Endothelial cell of umbilical vein (primary cell): ENCODE results near the gene YAP1. TPM values are rescaled to one million over a fixed set of nuclear protein-coding genes. Genes with fewer than 3 reads are reported as not detected.

ENCODE experiments used
- BruUV-seq: library from RNA; stranded (reverse); fragments of 400-500 nt; replicated peaks from 2 replicates; lab custom pipeline; 2021; lab: Mats Ljungman, UMichigan
- CTCF ChIA-PET: fragments of 300-600, 350-600 bp; sonication (Branson Sonifier 250); formaldehyde crosslinking; loops from one replicate; lab custom pipeline; 2021; ENCODE audit warnings: antibody characterized with exemption, inconsistent platforms; lab: Charles Lee
- POLR2A ChIA-PET: fragments of 300-600, 350-600 bp; sonication (Branson Sonifier 250); formaldehyde crosslinking; loops from one replicate; lab custom pipeline; 2021; ENCODE audit warnings: antibody characterized with exemption, inconsistent platforms; lab: Charles Lee
- DNase-seq: peaks from one replicate; pipeline ENCODE4 v3.0.0-alpha.2; 2011; ENCODE audit warnings: low read depth, low spot score
- FAIRE-seq: peaks from 2 replicates; lab custom pipeline; 2011; peaks lifted over from hg19 to GRCh38; lab: Jason Lieb, UNC
- H2AFZ ChIP-seq: 2 replicates; pipeline ENCODE4 v1.6.0; 2012; ENCODE audit warnings: low read depth, low read length, control low read depth, inconsistent platforms
- H3K27ac ChIP-seq: 2 replicates; pipeline ENCODE4 v1.5.1; 2011; ENCODE audit warnings: low read depth, mild to moderate bottlenecking, control low read depth, low read length, moderate library complexity; ENCODE audit not compliant: insufficient read depth
- H3K27me3 ChIP-seq, 2 experiments: 2 replicates each; pipeline versions ENCODE4 v1.6.0 to v1.6.1; 2011; ENCODE audit warnings: low read length in 2 of 2, mixed read lengths in 1 of 2; ENCODE audit not compliant: control insufficient read depth in 2 of 2, insufficient read depth in 2 of 2
- H3K36me3 ChIP-seq, 2 experiments: 2 replicates in 1 of 2; 3 replicates in 1 of 2; pipeline ENCODE4 v1.5.1; 2011; ENCODE audit warnings: low read length in 2 of 2, mild to moderate bottlenecking in 1 of 2, moderate library complexity in 1 of 2; ENCODE audit not compliant: control insufficient read depth in 2 of 2, insufficient read depth in 2 of 2; ENCODE audit errors: extremely low read depth in 1 of 2
- H3K4me1 ChIP-seq: 3 replicates; pipeline ENCODE4 v1.5.1; 2011; ENCODE audit warnings: mild to moderate bottlenecking, low read length; ENCODE audit not compliant: control insufficient read depth, insufficient read depth; ENCODE audit errors: extremely low read depth
- H3K4me2 ChIP-seq: 2 replicates; pipeline ENCODE4 v1.6.1; 2011; ENCODE audit warnings: low read length, control low read depth, mixed read lengths; ENCODE audit not compliant: insufficient read depth
- H3K4me3 ChIP-seq, 3 experiments: fragments of 200-600 bp in 1 of 3; sonication (generic), shearing (Covaris generic) in 1 of 3; replicated peaks in 1 of 3; 2 replicates each; pipeline ENCODE4 v1.5.1; 2011 to 2016; ENCODE audit warnings: control low read depth in 3 of 3, low read length in 3 of 3, mild to moderate bottlenecking in 2 of 3, inconsistent platforms in 1 of 3, low read depth in 1 of 3, moderate library complexity in 1 of 3; ENCODE audit not compliant: insufficient read depth in 1 of 3
- H3K79me2 ChIP-seq: 2 replicates; pipeline ENCODE4 v1.6.0; 2012; ENCODE audit warnings: low read length, inconsistent platforms; ENCODE audit not compliant: control insufficient read depth, insufficient read depth
- H3K9ac ChIP-seq: replicated peaks from 2 replicates; pipeline ENCODE3; 2011; ENCODE audit warnings: low read length, control low read depth; ENCODE audit not compliant: insufficient read depth; ENCODE audit errors: extremely low read depth
- H3K9me1 ChIP-seq: replicated peaks from 3 replicates; pipeline ENCODE4 v1.6.0; 2011; ENCODE audit warnings: mild to moderate bottlenecking, low read length; ENCODE audit not compliant: control insufficient read depth, insufficient read depth; ENCODE audit errors: extremely low read depth
- H3K9me3 ChIP-seq: replicated peaks from 2 replicates; pipeline ENCODE4 v1.5.1; 2012; ENCODE audit warnings: low read length, inconsistent platforms; ENCODE audit not compliant: control insufficient read depth, insufficient read depth
- H4K20me1 ChIP-seq: replicated peaks from 2 replicates; pipeline ENCODE3; 2011; ENCODE audit warnings: mild to moderate bottlenecking, low read length; ENCODE audit not compliant: control insufficient read depth, insufficient read depth; ENCODE audit errors: extremely low read depth
- EZH2 ChIP-seq: IDR thresholded peaks from 2 replicates; pipeline ENCODE4 v1.6.1; 2012; ENCODE audit warnings: borderline replicate concordance, low read depth, mild to moderate bottlenecking, moderate library complexity, low read length, inconsistent platforms; ENCODE audit not compliant: severe bottlenecking
- FOS ChIP-seq: IDR thresholded peaks from 2 replicates; pipeline ENCODE4 v1.6.1; 2011; ENCODE audit warnings: mild to moderate bottlenecking, low read length, moderate library complexity, borderline replicate concordance; ENCODE audit not compliant: insufficient read depth
- GATA2 ChIP-seq: IDR thresholded peaks from 2 replicates; pipeline ENCODE4 v1.7.0; 2011; ENCODE audit warnings: low read depth, mild to moderate bottlenecking, moderate library complexity, mixed read lengths, low read length; ENCODE audit not compliant: insufficient read length, insufficient read depth
- JUN ChIP-seq: IDR thresholded peaks from 2 replicates; pipeline ENCODE4 v1.6.1; 2011; ENCODE audit warnings: borderline replicate concordance, low read depth; ENCODE audit not compliant: insufficient read length, insufficient read depth
- MYC ChIP-seq: IDR thresholded peaks from one replicate; pipeline ENCODE4 v1.6.1; 2011; ENCODE audit warnings: mild to moderate bottlenecking, low read depth, low read length
- POLR2A ChIP-seq: IDR thresholded peaks from 2 replicates; pipeline ENCODE4 v1.6.1; 2012; ENCODE audit warnings: low read depth, mild to moderate bottlenecking, control low read depth, low read length
- POLR2AphosphoS5 ChIP-seq: IDR thresholded peaks from 2 replicates; pipeline ENCODE4 v1.6.1; 2012; ENCODE audit warnings: low read depth, mild to moderate bottlenecking, control low read depth, low read length, moderate library complexity; ENCODE audit not compliant: insufficient read depth
- dilution Hi-C: fragments of 300-500 bp; cut with MboI; formaldehyde crosslinking; loops from one replicate; pipeline ENCODE4 v1.15.0; 2019; ENCODE audit warnings: low sequenced_read_pairs; ENCODE audit not compliant: extremely low pct_ligation_motif_present
- intact Hi-C: fragments of 100-400 bp; cut with micrococcal nuclease; formaldehyde crosslinking; loops from one replicate; pipeline ENCODE4 v1.10.0; 2022
- polyA plus RNA-seq, 4 experiments: library from polyadenylated mRNA; depleted of rRNA in 3 of 4; stranded (reverse) in 3 of 4; unstranded in 1 of 4; fragments of >200 nt; gene quantifications; 2 replicates each; pipeline versions ENCODE4 v1.2.1 to v1.2.3, GENCODE V29; 2011 to 2012; ENCODE audit warnings: missing spikeins in 1 of 4
- total RNA-seq: library from RNA; stranded (reverse); gene quantifications from 2 replicates; pipeline ENCODE4 v1.2.3, GENCODE V29; 2021
- TF ChIP-seq, protein P1 (sequence below): IDR thresholded peaks from 2 replicates; pipeline ENCODE4 v1.6.1; 2011; ENCODE audit not compliant: insufficient read depth, insufficient read length
- TF ChIP-seq, protein P2 (sequence below), 2 donors: IDR thresholded peaks; 1 replicate in 1 of 2; 2 replicates in 1 of 2; pipeline ENCODE4 v1.5.1; 2011; ENCODE audit warnings: low read length in 2 of 2, mild to moderate bottlenecking in 2 of 2, moderate library complexity in 2 of 2, control low read depth in 1 of 2, inconsistent platforms in 1 of 2, low read depth in 1 of 2; ENCODE audit not compliant: insufficient read depth in 1 of 2; ENCODE audit errors: extremely low read depth in 1 of 2

YAP1 gene
- total and polyA plus RNA-seq, 2 donors (not counting 3 experiments of a cell fraction or from before 2014, with no cell fraction given) = 32.6 to 48.9 TPM

DNA sequence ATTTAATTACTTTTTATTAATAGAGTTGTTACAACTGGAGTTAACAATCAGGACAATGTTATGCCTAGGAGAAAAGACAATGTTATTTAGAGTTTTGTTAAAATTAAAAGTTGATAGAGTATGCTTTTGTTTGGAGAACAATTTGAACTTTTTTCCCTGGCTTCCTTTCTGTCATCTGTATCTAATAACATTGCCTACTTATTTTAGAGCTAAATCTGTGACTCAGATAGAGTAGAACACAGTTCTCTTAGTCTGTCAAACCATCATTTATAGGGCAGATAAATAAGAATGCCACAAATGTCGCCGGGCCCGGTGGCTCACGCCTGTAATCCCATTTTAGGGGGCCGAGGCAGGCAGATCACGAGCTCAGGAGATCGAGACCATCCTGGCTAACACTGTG lies 28.9 kb upstream of the YAP1 start:
- dilution Hi-C loops (no loop called here), intact Hi-C loops (no loop called here)
- H3K9ac ChIP-seq = no peak overlapping the region
- POLR2A ChIA-PET = no interaction called here
- no peaks in the 10 kb centered on the region for H3K36me3 ChIP-seq
- peaks cover 0 to 2% of the 10 kb centered on the region in 2 experiments for H3K27me3 ChIP-seq
- H3K27ac ChIP-seq = no peak overlapping the region
- CTCF ChIA-PET = no interaction called here
- H4K20me1 ChIP-seq = no peaks in the 10 kb centered on the region
- H3K4me2 ChIP-seq = no peak overlapping the region
- H3K79me2 ChIP-seq = no peaks in the 10 kb centered on the region
- FAIRE-seq = no peak
- no peak overlapping the region for H2AFZ ChIP-seq
- H3K4me1 ChIP-seq = no peaks in the 10 kb centered on the region
- H3K9me1 ChIP-seq = no peaks in the 10 kb centered on the region
- TF ChIP-seq, protein P1, sequence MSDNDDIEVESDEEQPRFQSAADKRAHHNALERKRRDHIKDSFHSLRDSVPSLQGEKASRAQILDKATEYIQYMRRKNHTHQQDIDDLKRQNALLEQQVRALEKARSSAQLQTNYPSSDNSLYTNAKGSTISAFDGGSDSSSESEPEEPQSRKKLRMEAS = no peak
- TF ChIP-seq, protein P2, sequence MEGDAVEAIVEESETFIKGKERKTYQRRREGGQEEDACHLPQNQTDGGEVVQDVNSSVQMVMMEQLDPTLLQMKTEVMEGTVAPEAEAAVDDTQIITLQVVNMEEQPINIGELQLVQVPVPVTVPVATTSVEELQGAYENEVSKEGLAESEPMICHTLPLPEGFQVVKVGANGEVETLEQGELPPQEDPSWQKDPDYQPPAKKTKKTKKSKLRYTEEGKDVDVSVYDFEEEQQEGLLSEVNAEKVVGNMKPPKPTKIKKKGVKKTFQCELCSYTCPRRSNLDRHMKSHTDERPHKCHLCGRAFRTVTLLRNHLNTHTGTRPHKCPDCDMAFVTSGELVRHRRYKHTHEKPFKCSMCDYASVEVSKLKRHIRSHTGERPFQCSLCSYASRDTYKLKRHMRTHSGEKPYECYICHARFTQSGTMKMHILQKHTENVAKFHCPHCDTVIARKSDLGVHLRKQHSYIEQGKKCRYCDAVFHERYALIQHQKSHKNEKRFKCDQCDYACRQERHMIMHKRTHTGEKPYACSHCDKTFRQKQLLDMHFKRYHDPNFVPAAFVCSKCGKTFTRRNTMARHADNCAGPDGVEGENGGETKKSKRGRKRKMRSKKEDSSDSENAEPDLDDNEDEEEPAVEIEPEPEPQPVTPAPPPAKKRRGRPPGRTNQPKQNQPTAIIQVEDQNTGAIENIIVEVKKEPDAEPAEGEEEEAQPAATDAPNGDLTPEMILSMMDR (IDR thresholded peaks at IDR 0.05; ENCODE audit: extremely low read depth in 1 of 2, insufficient read depth in 1 of 2, low read depth in 1 of 2, low read length in 2 of 2) = no peak
- TF ChIP-seq MYC = no peak
- no peak for TF ChIP-seq JUN
- no peak for TF ChIP-seq FOS
- no peak for TF ChIP-seq EZH2
- no peak for TF ChIP-seq POLR2A
- TF ChIP-seq GATA2 = no peak
- TF ChIP-seq POLR2AphosphoS5 = no peak
- no TSS peak for BruUV-seq
- no peak for DNase-seq
- H3K4me3 ChIP-seq = no peak overlapping the region
- H3K9me3 ChIP-seq = no peaks in the 10 kb centered on the region
